K562 (cell line): ENCODE data around the gene WDR18. TPM values are rescaled to one million over a fixed set of nuclear protein-coding genes. Genes with fewer than 3 reads are reported as not detected.

Experiments
- ARID3A ChIP-seq: IDR thresholded peaks from 2 replicates; pipeline ENCODE4 v1.6.1; 2012; ENCODE audit warnings: low read depth, low read length, improper control_type of control experiment, borderline replicate concordance
- CREBBP ChIP-seq: IDR thresholded peaks from one replicate; pipeline ENCODE4 v1.6.1; 2012; ENCODE audit warnings: low read depth, mild to moderate bottlenecking, control low read depth, inconsistent platforms, low read length
- FOXK1 ChIP-seq: sonication (generic); formaldehyde crosslinking; IDR thresholded peaks from 2 replicates; pipeline ENCODE4 v1.8.0; 2022; ENCODE audit warnings: missing genetic modification reagents, mild to moderate bottlenecking, borderline replicate concordance
- FOXK2 ChIP-seq, 2 experiments: fragments of 450-650 bp; IDR thresholded peaks in 1 of 2; conservative IDR thresholded peaks in 1 of 2; 2 replicates each; pipeline ENCODE4 v1.6.1; 2016; ENCODE audit warnings: low read depth in 2 of 2, mild to moderate bottlenecking in 1 of 2
- GTF2B ChIP-seq: IDR thresholded peaks from 2 replicates; pipeline ENCODE4 v1.6.1; 2011; ENCODE audit not compliant: insufficient read length; ENCODE audit errors: extremely low read depth
- MEF2A ChIP-seq: IDR thresholded peaks from 2 replicates; pipeline ENCODE4 v1.6.1; 2011; ENCODE audit warnings: low read depth, mild to moderate bottlenecking, low read length, moderate library complexity; ENCODE audit not compliant: control insufficient read depth
- MTA2 ChIP-seq: fragments of 450-650 bp; IDR thresholded peaks from 2 replicates; pipeline ENCODE4 v1.6.1; 2016; ENCODE audit warnings: low read depth
- NONO ChIP-seq, 2 experiments: fragments of 200-400 bp in 1 of 2; fragments of 450-650 bp in 1 of 2; formaldehyde crosslinking in 1 of 2; IDR thresholded peaks; 2 replicates each; pipeline ENCODE4 v1.6.1; 2017; ENCODE audit warnings: low read depth in 2 of 2, mild to moderate bottlenecking in 2 of 2, moderate library complexity in 2 of 2, low read length in 1 of 2
- PTRF ChIP-seq: fragments of 450-650 bp; IDR thresholded peaks from 2 replicates; pipeline ENCODE4 v1.6.1; 2016; ENCODE audit warnings: mild to moderate bottlenecking, missing genetic modification characterization, missing compliant biosample characterization
- SP2 ChIP-seq: IDR thresholded peaks from 2 replicates; pipeline ENCODE4 v1.6.1; 2011; ENCODE audit warnings: mild to moderate bottlenecking, low read depth, low read length, moderate library complexity; ENCODE audit not compliant: poor library complexity, severe bottlenecking; ENCODE audit errors: extremely low read depth
- TBP ChIP-seq: optimal IDR thresholded peaks from 2 replicates; pipeline ENCODE3; 2011; ENCODE audit warnings: low read depth, low read length, improper control_type of control experiment
- XRCC4 ChIP-seq: IDR thresholded peaks from one replicate; pipeline ENCODE4 v1.6.1; 2011; ENCODE audit not compliant: insufficient read depth, insufficient read length; ENCODE audit errors: extremely low read depth
- XRCC5 ChIP-seq: fragments of 200-400 bp; formaldehyde crosslinking; IDR thresholded peaks from 2 replicates; pipeline ENCODE4 v1.6.1; 2017; ENCODE audit warnings: low read depth, mild to moderate bottlenecking, low read length
- ZFP91 ChIP-seq: sonication (generic); formaldehyde crosslinking; IDR thresholded peaks from 2 replicates; pipeline ENCODE4 v1.8.0; 2022; ENCODE audit warnings: mild to moderate bottlenecking, missing genetic modification reagents
- ZNF12 ChIP-seq: sonication (generic); formaldehyde crosslinking; IDR thresholded peaks from 2 replicates; pipeline ENCODE4 v1.4.0; 2020; ENCODE audit warnings: mild to moderate bottlenecking, missing genetic modification reagents
- ZNF197 ChIP-seq: fragments of 200-800 bp; sonication (Bioruptor generic); IDR thresholded peaks from 2 replicates; pipeline ENCODE4 v1.6.1; 2016; ENCODE audit warnings: low read depth, missing genetic modification characterization, missing compliant biosample characterization
- ZNF23 ChIP-seq: fragments of 250-450 bp; sonication (Bioruptor Pico); IDR thresholded peaks from 2 replicates; pipeline ENCODE4 v1.4.0; 2020; ENCODE audit warnings: mild to moderate bottlenecking
- ZNF280A ChIP-seq: fragments of 450-650 bp; IDR thresholded peaks from 2 replicates; pipeline ENCODE4 v1.6.1; 2018; ENCODE audit warnings: mild to moderate bottlenecking, low read depth; ENCODE audit not compliant: partially characterized antibody
- ZNF282 ChIP-seq: sonication (generic); formaldehyde crosslinking; IDR thresholded peaks from 2 replicates; pipeline ENCODE4 v1.8.1; 2023; ENCODE audit warnings: missing genetic modification reagents
- ZNF324 ChIP-seq: fragments of 250-450 bp; sonication (Bioruptor Pico); IDR thresholded peaks from 2 replicates; pipeline ENCODE4 v1.4.0; 2020; ENCODE audit warnings: mild to moderate bottlenecking
- ZNF551 ChIP-seq: fragments of 250-450 bp; sonication (Bioruptor Pico); IDR thresholded peaks from 2 replicates; pipeline ENCODE4 v1.5.0; 2021; ENCODE audit warnings: mild to moderate bottlenecking, moderate library complexity
- ZNF695 ChIP-seq: fragments of 450-650 bp; formaldehyde crosslinking; IDR thresholded peaks from 2 replicates; pipeline ENCODE4 v1.4.0; 2020; ENCODE audit warnings: mild to moderate bottlenecking, moderate library complexity
- ZSCAN32 ChIP-seq: fragments of 450-650 bp; formaldehyde crosslinking; IDR thresholded peaks from 2 replicates; pipeline ENCODE4 v1.4.0; 2020; ENCODE audit warnings: mild to moderate bottlenecking, moderate library complexity
- polyA plus RNA-seq, 8 experiments: library from polyadenylated mRNA; depleted of rRNA in 4 of 8; stranded (reverse) in 5 of 8; unstranded in 3 of 8; fragments of >200 nt; fragmentation: Nextera tagmentation in 2 of 8; fragmentation: Illumina TruSeq in 1 of 8; extraction: Ambion mirVana in 2 of 8; extraction: Trizol in 1 of 8; gene quantifications; 2 replicates each; pipeline versions ENCODE4 v1.2.1 to v1.2.3, GENCODE V29; 2011 to 2014; ENCODE audit warnings: inconsistent platforms in 1 of 8, missing spikeins in 1 of 8
- total RNA-seq, 7 experiments: library from RNA; depleted of rRNA in 6 of 7; stranded (reverse); fragments of >200 nt in 6 of 7; fragmentation: Illumina TruSeq in 2 of 7; extraction: Trizol in 2 of 7; gene quantifications; 2 replicates each; pipeline versions ENCODE4 v1.2.1 to v1.2.3, GENCODE V29; 2011 to 2021; ENCODE audit warnings: low replicate concordance in 1 of 7

Gene WDR18
- total and polyA plus RNA-seq, 9 of the 15 experiments (the other 6 are each of a cell fraction or from before 2014, with no cell fraction given): 0.65 to 181 (median 30.1) TPM

GRCh38 chr19:1041835-1042685 is 57.9 kb downstream of the WDR18 start (continued):
- TF ChIP-seq ZNF282 (CRISPR knock-in tag): 0 out of 2 replicates have a peak, but pooled peaks have one; percentile 74
- TF ChIP-seq ZFP91 (CRISPR knock-in tag): no peak
- no peak for TF ChIP-seq MTA2
- TF ChIP-seq SP2: no peak
- TF ChIP-seq TBP: peak; percentile 6
- TF ChIP-seq NONO (IDR thresholded peaks at IDR 0.05; ENCODE audit: low read depth in 2 of 2, low read length in 1 of 2): no peak
- TF ChIP-seq CREBBP: no peak
- TF ChIP-seq ZNF12 (CRISPR knock-in tag): no peak
- no peak for TF ChIP-seq ZNF280A
- TF ChIP-seq MEF2A: no peak
- no peak for TF ChIP-seq ZNF551 (CRISPR knock-in tag)
- TF ChIP-seq ZNF695 (CRISPR knock-in tag): no peak
- TF ChIP-seq ZNF197 (CRISPR knock-in tag): no peak
- TF ChIP-seq XRCC4: no peak
- no peak for TF ChIP-seq ZSCAN32
- no peak for TF ChIP-seq ZNF324 (CRISPR knock-in tag)
- TF ChIP-seq PTRF: no peak
- peak; percentile 49 to 57; a peak in 3 of 4 replicates for TF ChIP-seq FOXK2 (conservative IDR thresholded peaks at IDR 0.05 in 1 of 2, IDR thresholded peaks at IDR 0.05 in 1 of 2; ENCODE audit: low read depth in 2 of 2)
- 0 out of 2 replicates have a peak, but pooled peaks have one; percentile 11 for TF ChIP-seq FOXK1 (CRISPR knock-in tag)
- TF ChIP-seq ZNF23 (CRISPR knock-in tag): no peak
- no peak for TF ChIP-seq GTF2B
- TF ChIP-seq XRCC5: no peak; the same call in 1 of the 2 replicates
- TF ChIP-seq ARID3A: no peak
